HG03460 (cell line): ENCODE measurements around the gene IZUMO4.

Experiments
- ATAC-seq: cut with Tn5 transposase; IDR thresholded peaks from one replicate; pipeline ENCODE4 v1.9.1; 2021; ENCODE audit not compliant: unreplicated experiment

Gene IZUMO4, protein sequence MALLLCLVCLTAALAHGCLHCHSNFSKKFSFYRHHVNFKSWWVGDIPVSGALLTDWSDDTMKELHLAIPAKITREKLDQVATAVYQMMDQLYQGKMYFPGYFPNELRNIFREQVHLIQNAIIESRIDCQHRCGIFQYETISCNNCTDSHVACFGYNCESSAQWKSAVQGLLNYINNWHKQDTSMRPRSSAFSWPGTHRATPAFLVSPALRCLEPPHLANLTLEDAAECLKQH

DNA sequence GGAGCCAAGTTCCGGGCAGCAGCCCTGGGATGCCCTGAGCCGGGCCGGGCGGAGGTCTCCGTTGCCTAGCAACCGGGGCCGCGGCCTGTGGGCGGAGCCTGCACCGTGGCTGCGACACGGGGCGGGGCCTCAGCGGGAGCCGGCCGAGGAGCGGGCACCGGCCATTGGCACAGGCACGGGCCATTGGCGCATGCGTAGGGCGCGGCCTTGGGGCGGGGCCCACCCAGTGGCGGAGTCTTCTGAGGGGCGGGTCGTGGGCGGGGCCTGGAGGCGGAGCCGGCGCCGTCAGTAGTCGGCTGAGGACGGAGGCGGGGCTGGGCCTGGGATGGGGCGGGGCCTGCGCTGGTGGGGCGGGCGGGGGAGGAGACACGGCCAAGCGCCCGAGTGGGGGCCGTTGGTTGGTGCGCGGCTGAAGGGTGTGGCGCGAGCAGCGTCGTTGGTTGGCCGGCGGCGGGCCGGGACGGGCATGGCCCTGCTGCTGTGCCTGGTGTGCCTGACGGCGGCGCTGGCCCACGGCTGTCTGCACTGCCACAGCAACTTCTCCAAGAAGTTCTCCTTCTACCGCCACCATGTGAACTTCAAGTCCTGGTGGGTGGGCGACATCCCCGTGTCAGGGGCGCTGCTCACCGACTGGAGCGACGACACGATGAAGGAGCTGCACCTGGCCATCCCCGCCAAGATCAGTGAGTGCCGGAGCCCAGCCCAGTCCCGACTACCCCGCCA is at the start of gene IZUMO4:
TSS of gene IZUMO4 (plus strand) at position 436 of the 723 bp plus-strand sequence. CDS start at position 467, 31 bp downstream.
- ATAC-seq = peak; percentile 53

DNA sequence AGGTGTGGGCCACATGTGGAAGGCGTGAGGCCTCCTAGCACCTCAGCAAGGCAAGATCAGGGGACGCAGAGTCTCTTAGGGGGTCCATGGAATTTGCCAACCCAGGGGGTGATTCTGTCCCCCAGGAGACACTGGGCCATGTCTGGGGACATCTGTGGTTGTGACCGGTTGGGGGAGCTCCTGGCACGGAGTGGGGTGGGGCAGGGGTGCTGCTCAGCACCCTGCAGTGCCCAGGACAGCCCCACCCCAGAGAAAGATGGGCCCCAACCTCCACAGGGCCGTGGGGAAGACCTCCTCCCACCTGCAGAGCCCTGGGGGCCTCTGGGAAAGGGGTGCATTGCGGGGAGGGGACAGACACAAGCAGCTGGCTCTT is 49.7 kb upstream of the IZUMO4 start:
- no peak for ATAC-seq

DNA sequence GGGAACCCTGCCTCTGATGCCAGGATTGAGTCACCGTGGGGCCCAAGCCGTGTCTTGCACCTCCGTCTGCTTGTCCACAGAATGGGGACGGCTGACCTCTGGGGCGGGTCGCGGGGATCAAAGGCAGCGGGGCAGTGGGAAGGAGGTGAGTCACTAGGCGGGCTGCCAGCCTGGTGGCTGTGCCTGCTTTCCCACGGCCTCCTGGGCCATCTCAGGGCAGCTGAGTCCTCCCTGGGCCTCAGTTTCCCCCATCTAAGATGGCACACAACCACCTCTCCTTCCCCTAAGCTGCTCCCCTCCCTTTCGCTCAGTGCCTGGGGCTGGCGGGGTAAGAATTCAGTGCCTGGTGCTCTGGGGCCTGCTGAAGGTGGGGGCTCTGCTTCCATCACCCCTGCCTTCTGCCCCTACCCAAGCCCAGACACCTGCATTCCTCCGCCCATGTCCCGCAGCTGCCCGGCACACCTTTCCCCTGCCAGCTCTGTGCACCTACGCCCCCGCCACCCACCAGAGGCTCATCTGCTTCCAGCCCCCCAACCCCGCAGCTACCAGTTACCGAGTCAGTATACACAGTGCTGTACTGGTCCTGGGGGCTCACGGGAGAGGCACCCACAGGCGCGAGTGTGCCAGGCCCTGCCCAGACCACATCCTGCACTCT is 49.1 kb upstream of the IZUMO4 start:
- no peak for ATAC-seq

DNA sequence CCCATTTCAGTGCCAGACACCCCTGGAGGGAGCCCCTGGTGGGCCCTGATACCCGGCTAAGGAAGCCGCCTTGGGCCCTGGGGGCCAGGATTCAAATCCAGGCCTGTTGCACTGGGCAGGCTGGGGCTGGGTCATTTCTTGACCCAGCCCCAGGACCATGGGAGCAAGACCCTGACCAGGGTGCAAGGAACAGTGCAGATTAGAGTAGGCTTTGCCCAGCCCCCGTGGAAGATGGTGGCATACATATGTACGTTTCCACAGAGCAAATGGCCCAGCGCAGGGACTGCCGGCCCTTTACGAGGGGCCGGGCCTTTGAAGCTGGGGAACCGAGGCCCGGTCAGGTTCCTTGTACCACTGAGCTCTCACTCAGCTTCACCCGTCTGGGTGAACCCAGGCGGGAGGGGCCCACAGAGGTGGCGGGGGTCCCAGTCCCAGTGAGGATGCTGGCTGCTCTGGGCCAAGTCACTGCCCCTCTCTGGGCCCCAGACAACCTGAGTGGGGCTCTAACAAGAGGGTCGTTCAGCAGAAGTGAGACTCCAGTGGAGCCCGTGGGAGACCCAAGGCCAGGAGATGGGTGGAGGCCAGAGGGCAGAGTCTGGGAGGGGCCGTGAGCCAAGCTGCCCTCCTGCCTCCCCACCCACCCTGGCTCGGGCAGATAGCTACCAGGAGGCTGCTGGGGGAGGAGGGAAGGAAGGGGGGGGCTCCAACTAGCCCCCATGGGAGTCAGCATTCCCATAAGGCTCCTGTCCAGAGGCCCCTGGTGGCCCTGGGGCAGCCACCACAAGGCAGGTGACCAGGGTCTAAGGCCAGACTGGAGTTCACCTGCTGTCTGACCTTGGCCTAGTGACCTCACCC is 48.4 kb upstream of the IZUMO4 start:
- no peak for ATAC-seq

DNA sequence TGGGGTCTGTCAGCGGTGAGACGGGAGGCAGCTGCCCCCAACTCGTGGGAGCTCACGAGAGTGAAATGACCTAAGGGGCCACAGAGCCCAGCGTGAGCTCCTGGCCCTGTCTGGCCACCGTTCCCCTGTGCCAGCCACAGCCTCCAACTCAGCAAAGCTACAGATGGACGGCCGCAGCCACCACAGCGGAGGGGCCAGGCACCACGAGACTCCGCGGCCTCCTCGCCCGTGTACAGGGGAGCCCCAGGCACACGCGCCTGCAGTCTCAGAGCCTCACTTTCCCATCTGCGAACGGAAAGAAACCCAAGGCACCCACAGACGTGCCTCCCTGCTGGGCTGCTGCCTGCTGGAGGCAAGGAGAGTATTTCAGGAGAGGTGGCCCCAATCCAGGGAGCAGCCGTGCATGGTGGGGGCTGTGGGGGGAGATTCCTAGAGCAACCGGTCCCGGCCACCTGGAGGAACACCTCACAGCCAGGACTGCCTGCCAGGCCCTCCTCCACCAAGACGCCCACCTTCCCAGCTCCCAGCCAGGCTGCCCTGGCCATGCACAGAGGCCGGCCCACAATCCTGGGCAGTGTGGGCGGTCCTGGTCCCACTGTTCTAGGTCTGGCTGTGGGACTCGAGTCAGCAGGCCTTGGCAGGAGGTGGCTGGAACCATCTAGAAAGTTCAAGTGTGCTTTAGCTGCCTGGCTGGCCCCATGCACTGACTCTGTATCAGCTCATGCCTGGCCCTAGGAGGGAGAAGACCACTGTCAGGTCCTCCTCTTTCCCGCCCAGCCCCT is 47.6 kb upstream of the IZUMO4 start:
- no peak for ATAC-seq

DNA sequence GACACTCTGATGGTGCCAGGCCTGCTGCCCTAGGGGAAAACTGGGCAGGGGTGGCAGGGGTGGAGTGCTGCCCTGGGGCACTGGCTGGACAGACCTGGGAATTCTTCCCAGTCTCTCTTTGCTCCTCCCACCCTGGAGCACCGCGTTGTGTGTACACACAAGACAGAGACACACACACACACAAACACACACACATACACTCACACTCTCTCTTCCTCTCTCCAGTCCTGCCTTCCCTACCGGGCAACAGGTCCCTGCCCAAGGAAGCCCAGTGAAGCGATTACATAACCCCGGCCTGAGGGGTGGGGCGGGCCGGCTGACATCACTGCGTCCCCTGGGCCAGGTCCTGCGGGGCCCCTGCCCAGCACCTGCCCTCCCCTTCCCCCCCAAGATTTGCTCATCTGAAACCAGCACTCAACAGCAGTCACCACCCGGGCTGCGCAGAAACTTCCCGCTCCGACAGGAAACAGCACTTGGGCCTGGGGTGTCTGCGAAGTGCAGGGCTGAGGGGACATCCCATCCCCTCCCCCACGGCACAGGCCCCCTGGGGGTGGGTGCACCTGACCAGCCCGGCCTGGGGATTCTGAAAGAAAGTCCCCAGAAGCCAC is 46.9 kb upstream of the IZUMO4 start:
- no peak for ATAC-seq

DNA sequence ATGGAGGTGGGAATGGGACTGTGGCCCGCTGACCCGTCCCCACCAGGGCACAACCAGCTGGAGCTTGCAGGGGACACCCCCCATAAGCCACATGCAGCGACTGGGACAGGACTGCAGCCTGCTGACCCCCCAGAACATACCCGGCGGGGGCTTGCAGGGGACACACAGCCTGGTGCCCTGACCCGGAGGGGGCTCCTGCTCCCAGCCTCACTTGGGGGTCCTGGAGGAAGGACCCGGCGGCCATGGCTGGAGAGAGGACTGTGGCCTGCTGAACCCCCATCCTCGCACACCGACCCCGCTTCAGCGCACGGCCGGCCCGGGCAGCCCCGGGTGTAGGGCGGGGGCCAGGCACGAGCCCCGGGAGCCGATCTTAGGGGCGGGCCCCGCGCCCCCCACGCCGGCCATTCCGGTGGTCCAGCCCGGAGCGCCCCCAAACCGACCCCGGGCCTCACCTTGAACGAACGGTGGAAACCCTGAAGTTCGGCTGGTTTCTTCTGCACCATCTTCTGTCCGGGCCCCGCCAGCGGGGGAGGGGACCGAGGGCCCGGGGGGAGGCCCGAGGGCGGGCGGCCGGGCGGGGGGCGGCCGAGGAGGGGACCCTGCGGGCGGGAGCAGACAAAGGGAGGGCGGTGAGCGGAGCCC is 46.2 kb upstream of the IZUMO4 start:
- no peak for ATAC-seq

DNA sequence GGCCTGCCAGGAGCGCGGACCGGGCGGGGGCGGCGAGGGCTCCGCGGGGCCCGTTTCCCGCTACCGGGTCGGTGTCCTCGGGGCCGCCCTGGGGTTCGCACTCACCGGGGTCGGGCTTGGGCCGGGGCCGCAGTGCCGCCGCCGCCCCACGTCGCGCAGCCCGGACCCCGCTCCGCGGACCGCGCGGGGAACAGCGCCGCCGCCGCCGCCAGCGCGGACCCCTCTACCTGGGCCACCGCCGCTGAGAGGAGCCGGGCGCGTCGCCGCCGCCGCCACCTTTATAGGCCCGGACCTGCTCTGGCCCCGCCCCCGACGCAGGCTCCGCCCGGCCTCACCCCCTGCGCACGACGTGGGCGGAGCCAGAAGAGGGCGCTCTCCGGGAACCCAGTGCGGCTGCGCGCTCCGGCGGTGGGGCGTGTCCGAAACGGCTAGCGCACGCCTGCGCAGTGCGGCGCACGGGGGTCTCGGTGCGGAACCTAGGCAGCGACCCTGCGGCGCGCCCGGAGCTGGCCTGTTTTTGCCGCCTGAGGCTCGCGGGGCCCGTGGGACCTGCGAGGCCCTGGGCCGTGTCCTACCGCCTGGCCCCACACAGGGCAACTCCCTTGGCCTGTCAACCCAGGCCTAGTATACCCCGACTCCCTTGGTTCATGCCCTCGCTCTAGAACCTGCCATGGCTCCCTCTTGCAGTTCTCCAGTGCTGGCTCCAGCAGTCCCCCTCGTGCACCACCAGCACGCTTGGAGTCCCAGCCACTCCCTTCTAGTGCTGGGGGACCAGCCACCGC is 45.5 kb upstream of the IZUMO4 start, which contains the start of gene MKNK2:
TSS of gene MKNK2 (minus strand) at position 254 of the 782 bp plus-strand sequence. CDS start 393 bp downstream, outside the sequence.
- ATAC-seq = no peak

DNA sequence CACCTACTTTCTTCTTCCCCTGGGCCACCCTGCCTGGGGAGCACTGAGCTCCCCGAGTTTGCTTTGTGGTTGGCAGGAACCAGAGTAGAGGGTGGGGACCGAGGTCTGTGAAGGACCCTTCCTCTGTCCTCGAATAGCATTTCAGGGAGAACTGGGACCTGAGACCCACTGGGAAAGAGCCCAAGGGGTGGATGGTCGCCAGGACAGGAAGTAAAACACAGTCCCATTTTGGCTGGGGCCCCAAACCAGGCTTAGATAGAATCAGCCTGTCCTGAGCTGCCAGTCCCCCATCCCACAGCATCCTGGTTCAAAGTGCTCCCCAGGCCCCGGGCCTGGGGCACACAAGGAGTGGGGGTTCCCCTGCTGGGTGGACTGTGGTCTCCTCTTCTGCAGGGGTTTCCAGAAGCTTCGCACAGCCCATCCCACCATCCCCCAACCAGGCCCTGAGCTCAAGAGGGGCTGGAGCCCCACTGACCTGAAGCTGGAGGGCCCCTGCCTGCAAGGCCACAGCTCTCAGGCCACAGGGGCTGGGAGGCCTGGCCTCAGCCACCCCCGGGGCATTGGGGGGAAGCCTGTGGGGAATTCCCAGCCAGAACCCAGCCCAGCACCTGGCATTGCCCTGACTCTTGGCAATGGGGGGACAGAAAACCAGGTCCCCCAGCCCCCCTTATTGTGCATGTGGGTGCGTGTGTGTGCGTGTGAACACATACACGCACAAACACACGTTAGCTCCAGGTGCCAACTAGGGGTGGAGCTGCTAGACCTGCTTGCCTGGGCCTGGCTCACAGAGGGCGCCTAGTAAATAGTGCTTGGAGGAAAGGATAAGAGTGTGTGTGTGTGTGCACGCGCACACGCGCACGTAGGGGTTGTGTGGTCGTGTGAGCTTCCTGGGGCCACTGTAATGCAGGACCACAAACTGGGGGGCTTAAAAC is 44.7 kb upstream of the IZUMO4 start:
- ATAC-seq = no peak

DNA sequence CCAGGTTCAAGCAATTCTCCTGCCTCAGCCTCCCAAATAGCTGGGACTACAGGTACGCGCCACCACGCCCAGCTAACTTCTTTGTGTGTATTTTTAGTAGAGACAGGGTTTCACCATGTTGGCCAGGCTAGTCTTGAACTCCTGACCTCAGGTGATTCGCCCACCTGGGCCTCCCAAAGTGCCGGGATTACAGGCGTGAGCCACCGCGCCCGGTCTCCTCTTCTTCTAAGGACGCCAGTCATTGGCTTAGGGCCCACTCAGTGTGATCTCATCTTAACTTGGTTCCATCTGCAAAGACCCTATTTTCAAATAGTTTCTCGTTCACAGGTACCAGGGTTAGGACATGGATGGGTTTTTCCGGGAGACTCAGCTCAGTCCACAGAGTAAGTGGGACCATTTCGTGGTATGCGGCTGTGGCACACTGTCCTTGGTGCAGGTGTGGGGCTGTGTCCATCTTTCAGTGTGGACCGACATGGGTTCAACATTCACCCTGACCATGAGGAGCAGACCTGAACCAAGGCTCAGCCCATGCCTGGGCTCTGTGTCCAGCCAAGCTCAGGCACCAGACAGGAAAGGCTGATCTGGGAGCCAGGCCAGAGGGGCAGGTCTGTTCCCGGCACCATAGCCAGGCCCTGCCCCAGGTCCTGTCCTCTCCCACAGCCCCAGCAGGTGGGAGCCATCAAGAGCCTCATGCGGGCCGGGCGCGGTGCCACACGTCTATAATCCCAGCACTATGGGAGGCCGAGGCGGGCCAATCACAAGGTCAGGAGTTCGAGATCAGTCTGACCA is 42.9 kb upstream of the IZUMO4 start:
- ATAC-seq = no peak

DNA sequence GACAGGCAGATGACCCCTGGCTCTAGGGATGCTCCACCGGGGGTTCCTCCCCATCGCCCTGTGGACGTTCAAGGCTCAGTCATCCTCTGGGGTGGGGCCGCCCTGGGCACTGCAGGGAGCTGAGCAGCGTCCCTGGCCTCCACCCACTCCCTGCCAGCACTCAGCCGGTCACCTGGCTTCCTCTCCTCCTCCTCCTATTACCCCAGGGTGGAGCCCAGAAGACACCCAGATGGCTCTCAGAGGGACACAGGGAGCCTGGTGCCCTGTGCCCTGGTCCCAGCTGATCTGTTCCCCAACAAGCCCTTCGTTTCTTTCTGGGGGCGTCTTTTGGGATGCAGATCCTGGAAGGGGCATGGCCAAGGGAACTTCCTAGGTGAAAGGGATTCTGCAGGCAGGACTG is 42.0 kb upstream of the IZUMO4 start:
- ATAC-seq = no peak

DNA sequence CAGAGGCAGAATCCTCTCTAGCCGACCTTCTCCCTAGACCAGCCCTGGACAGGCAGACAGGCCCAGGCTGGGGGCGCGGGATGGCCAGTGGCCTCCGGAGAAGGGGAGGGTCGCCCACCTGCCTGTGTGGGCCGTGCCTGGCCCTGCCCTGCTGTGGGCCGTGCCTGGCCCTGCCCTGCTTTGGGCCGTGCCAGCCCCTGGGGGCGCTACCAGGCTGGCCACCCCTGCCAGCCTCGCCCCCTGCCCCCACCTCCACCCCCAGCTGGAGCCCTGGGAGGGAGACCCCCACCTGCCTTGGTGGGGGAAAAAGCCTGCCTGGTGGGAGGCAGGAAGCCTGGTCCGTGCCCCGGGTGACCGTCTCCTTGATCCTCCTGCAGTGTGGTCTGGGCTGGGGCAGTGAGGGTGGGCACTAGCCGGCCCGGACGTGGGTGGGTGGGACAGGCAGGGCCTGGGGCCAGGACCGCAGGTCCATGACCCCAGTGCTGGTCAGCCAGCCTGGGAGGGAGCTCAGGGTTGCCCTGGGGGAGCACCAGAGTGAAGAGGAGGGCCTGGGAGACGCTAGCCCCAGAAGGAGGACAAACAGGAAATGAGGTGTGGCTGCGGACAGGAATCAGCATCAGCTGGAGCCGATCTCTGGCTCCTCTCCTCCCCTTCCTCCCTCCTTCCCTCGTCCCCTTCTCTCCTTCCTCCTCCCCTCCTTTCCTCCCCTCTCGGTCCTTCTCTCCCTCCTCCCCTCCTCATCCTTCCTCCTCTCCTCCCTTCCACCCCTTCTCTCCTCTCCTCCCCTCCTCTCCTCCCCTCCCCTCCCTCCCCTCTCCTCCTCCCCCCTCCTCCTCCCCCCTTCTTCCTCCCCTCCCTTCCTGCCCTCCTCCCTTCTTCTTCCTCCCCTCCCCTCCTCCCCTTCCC is 40.5 kb upstream of the IZUMO4 start:
- ATAC-seq = no peak

DNA sequence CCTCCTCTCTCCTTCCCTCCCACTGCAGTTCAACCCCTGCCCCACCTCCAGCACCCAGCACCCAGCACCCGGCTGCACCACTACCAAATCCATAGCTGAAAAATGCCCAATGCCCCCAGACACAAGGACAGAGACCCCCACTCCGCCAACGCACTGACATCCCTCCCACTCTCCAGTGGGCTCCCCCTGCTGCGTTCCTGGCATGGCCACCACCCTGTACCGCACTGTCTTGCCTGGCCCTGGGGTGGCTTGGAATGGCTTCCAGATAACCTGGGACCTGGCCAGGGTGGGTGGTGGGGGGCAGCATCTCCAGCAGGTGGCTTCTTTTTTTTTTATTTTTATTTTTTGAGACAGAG is 39.9 kb upstream of the IZUMO4 start:
- ATAC-seq = no peak

DNA sequence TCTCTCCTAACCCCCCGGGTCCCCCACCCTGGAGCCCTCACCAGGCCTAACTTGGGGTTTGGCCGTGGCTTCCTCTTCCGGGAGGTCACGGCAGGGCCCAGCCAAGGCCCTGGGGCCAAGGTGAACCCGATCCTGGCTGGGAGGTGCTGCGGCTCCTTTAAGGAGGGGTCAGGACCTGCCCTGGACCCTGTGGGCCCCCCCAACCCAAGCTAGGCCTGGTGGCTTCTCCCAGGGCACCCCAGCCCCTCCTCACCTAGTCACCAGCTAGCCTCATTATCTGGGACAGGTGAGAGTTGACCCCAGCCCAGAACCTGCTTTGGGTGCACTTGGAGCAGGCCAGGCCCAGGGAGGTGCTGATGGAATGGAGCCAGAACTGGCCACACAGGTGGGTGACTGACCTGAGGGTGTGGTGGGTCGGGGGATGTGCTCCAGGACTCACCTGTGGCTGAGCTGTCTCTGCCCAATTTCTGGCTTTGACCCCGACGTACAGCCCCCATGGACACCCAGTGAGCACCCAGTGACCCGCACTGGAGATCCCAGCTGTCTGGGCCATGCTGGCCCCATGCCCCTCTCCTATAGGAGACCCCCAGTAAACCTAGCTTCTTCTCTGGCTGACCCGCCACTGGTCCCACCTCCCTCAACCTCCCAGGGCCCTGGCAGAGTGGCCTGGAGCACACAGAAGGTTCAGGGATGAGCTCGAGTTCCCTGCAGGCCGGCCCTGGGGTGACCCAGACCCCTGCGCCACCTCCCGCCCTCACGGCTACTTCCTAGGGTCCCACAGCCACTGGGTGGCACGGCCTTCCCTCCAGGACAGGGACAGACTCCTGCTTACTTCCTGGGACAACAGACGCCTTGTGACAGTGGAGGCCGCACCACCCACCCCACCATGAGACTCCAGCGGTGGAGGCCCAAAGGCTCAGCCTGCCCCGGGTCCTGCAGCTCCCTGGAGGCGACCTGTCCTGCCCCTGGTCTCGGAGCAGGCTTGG is 38.9 kb upstream of the IZUMO4 start:
- no peak for ATAC-seq
